Activated naive CD8-positive, alpha-beta T cell treated with anti-CD3 and anti-CD28 coated beads for 36 hours (primary cell): ENCODE data around the gene SIK2. TPM values are rescaled to one million over a fixed set of nuclear protein-coding genes. Genes with fewer than 3 reads are reported as not detected.
"Not testable (repeated sequence)": the region's sequence is repeated elsewhere in the genome, so short reads cannot be mapped to it uniquely, and the experiment has no call there.

Experiments
- DNase-seq: peaks from one replicate; pipeline ENCODE4 v3.0.0; 2021
- H3K27ac Mint-ChIP-seq: one replicate; pipeline ENCODE4 v1.8.0; 2022; ENCODE audit warnings: mild to moderate bottlenecking, moderate library complexity, mixed read lengths
- H3K27me3 Mint-ChIP-seq: one replicate; pipeline ENCODE4 v1.8.0; 2022; ENCODE audit warnings: mild to moderate bottlenecking, mixed read lengths
- H3K36me3 Mint-ChIP-seq: one replicate; pipeline ENCODE4 v1.8.0; 2021; ENCODE audit warnings: mild to moderate bottlenecking, mixed read lengths
- H3K4me1 Mint-ChIP-seq: one replicate; pipeline ENCODE4 v1.8.0; 2021; ENCODE audit warnings: mixed read lengths
- H3K4me3 Mint-ChIP-seq: one replicate; pipeline ENCODE4 v1.8.0; 2022; ENCODE audit warnings: mild to moderate bottlenecking, moderate library complexity, mixed read lengths
- H3K9me3 Mint-ChIP-seq: one replicate; pipeline ENCODE4 v1.8.0; 2022; ENCODE audit warnings: mixed read lengths
- total RNA-seq, 2 experiments: library from RNA; stranded (reverse); gene quantifications; one replicate each; pipeline ENCODE4 v1.2.3, GENCODE V29; 2021

SIK2 gene
- total RNA-seq, 2 experiments from 2014 or later = 5.2 to 8.2 TPM

- Mint-ChIP-seq H3K9me3 (no peaks in the 10 kb centered on the region), H3K4me1 (no peaks in the 10 kb centered on the region), H3K27me3 (no peaks in the 10 kb centered on the region), H3K36me3 (peaks cover 8% of the 10 kb centered on the region), H3K27ac (no peak overlapping the region), H3K4me3 (no peak overlapping the region)
- DNase-seq = no peak
Observed at GRCh38 chr11:111707039-111707690, 104.9 kb downstream of the SIK2 start.

- Mint-ChIP-seq H3K4me3 (no peak overlapping the region), H3K36me3 (peaks cover 10% of the 10 kb centered on the region)
Observed at GRCh38 chr11:111707691-111708067, 105.4 kb downstream of the SIK2 start.

GRCh38 chr11:111714522-111714921, 112.3 kb downstream of the SIK2 start:
- Mint-ChIP-seq H3K27ac (no peak overlapping the region), H3K36me3 (peaks cover 5% of the 10 kb centered on the region), H3K4me1 (peaks cover 3% of the 10 kb centered on the region), H3K4me3 (no peak overlapping the region), H3K27me3 (no peaks in the 10 kb centered on the region), H3K9me3 (no peaks in the 10 kb centered on the region)
- no peak for DNase-seq

More at GRCh38 chr11:111707691-111708067, 105.4 kb downstream of the SIK2 start:
- Mint-ChIP-seq H3K4me1 (no peaks in the 10 kb centered on the region), H3K27me3 (no peaks in the 10 kb centered on the region), H3K9me3 (no peaks in the 10 kb centered on the region), H3K27ac (no peak overlapping the region)
- DNase-seq = no peak

- Mint-ChIP-seq H3K27me3 (no peaks in the 10 kb centered on the region), H3K36me3 (peaks cover 5% of the 10 kb centered on the region), H3K27ac (no peak overlapping the region), H3K4me1 (peaks cover 3% of the 10 kb centered on the region), H3K9me3 (no peaks in the 10 kb centered on the region), H3K4me3 (no peak overlapping the region)
- DNase-seq = no peak
Observed at GRCh38 chr11:111715142-111715816, 113.0 kb downstream of the SIK2 start.

- H3K36me3 Mint-ChIP-seq, H3K27ac Mint-ChIP-seq, DNase-seq: not testable (repeated sequence)
Observed at GRCh38 chr11:111717660-111718059, 115.4 kb downstream of the SIK2 start.

GRCh38 chr11:111718436-111718835, 116.2 kb downstream of the SIK2 start:
- H3K4me1 Mint-ChIP-seq = peaks cover 3% of the 10 kb centered on the region
- H3K27me3 Mint-ChIP-seq = no peaks in the 10 kb centered on the region
- DNase-seq = no peak
- peaks cover 4% of the 10 kb centered on the region for H3K36me3 Mint-ChIP-seq
- H3K4me3 Mint-ChIP-seq = no peak overlapping the region
- H3K27ac Mint-ChIP-seq = no peak overlapping the region
- H3K9me3 Mint-ChIP-seq = no peaks in the 10 kb centered on the region

More at GRCh38 chr11:111717660-111718059, 115.4 kb downstream of the SIK2 start:
- H3K4me1 Mint-ChIP-seq, H3K27me3 Mint-ChIP-seq, H3K4me3 Mint-ChIP-seq, H3K9me3 Mint-ChIP-seq: not testable (repeated sequence)

- Mint-ChIP-seq H3K9me3 (no peaks in the 10 kb centered on the region), H3K4me3 (no peak overlapping the region), H3K27me3 (no peaks in the 10 kb centered on the region), H3K27ac (no peak overlapping the region), H3K4me1 (peaks cover 3% of the 10 kb centered on the region), H3K36me3 (peaks cover 3% of the 10 kb centered on the region)
- no peak for DNase-seq
Observed at GRCh38 chr11:111718859-111719258, 116.6 kb downstream of the SIK2 start.

- H3K4me3 Mint-ChIP-seq = no peak overlapping the region
- no peaks in the 10 kb centered on the region for H3K27me3 Mint-ChIP-seq
- H3K9me3 Mint-ChIP-seq = no peaks in the 10 kb centered on the region
- peaks cover 3% of the 10 kb centered on the region for H3K4me1 Mint-ChIP-seq
- no peak overlapping the region for H3K27ac Mint-ChIP-seq
- peaks cover 2% of the 10 kb centered on the region for H3K36me3 Mint-ChIP-seq
- no peak for DNase-seq
Observed at GRCh38 chr11:111719379-111719778, 117.1 kb downstream of the SIK2 start.

GRCh38 chr11:111720801-111721494, 118.7 kb downstream of the SIK2 start:
- H3K4me1 Mint-ChIP-seq = no peaks in the 10 kb centered on the region
- no peak overlapping the region for H3K27ac Mint-ChIP-seq
- peaks cover 2% of the 10 kb centered on the region for H3K36me3 Mint-ChIP-seq
- DNase-seq = no peak
- no peaks in the 10 kb centered on the region for H3K9me3 Mint-ChIP-seq
- no peaks in the 10 kb centered on the region for H3K27me3 Mint-ChIP-seq
- H3K4me3 Mint-ChIP-seq = no peak overlapping the region

GRCh38 chr11:111722501-111722900, 120.3 kb downstream of the SIK2 start:
- no peak for DNase-seq
- H3K4me1 Mint-ChIP-seq = no peaks in the 10 kb centered on the region
- no peaks in the 10 kb centered on the region for H3K9me3 Mint-ChIP-seq
- H3K4me3 Mint-ChIP-seq = no peak overlapping the region
- no peak overlapping the region for H3K27ac Mint-ChIP-seq
- peaks cover 2% of the 10 kb centered on the region for H3K36me3 Mint-ChIP-seq
- no peaks in the 10 kb centered on the region for H3K27me3 Mint-ChIP-seq

- Mint-ChIP-seq H3K9me3 (no peaks in the 10 kb centered on the region), H3K27me3 (no peaks in the 10 kb centered on the region), H3K4me3 (no peak overlapping the region), H3K27ac (no peak overlapping the region), H3K36me3 (peaks cover 2% of the 10 kb centered on the region), H3K4me1 (no peaks in the 10 kb centered on the region)
- DNase-seq = no peak
Observed at GRCh38 chr11:111723595-111723994, 121.3 kb downstream of the SIK2 start.

GRCh38 chr11:111724615-111725129, 122.4 kb downstream of the SIK2 start:
- Mint-ChIP-seq H3K9me3 (no peaks in the 10 kb centered on the region), H3K36me3 (peaks cover 2% of the 10 kb centered on the region), H3K4me1 (no peaks in the 10 kb centered on the region), H3K27me3 (no peaks in the 10 kb centered on the region), H3K4me3 (no peak overlapping the region), H3K27ac (no peak overlapping the region)
- DNase-seq = no peak

- Mint-ChIP-seq H3K27me3 (no peaks in the 10 kb centered on the region), H3K4me1 (no peaks in the 10 kb centered on the region), H3K4me3 (no peak overlapping the region), H3K9me3 (no peaks in the 10 kb centered on the region), H3K36me3 (peaks cover 2% of the 10 kb centered on the region), H3K27ac (no peak overlapping the region)
- DNase-seq = no peak
Observed at GRCh38 chr11:111725621-111726020, 123.4 kb downstream of the SIK2 start.

GRCh38 chr11:111726301-111726713, 124.1 kb downstream of the SIK2 start:
- H3K27ac Mint-ChIP-seq = no peak overlapping the region
- H3K9me3 Mint-ChIP-seq = no peaks in the 10 kb centered on the region
- no peak overlapping the region for H3K4me3 Mint-ChIP-seq
- H3K27me3 Mint-ChIP-seq = no peaks in the 10 kb centered on the region
- H3K4me1 Mint-ChIP-seq = no peaks in the 10 kb centered on the region
- H3K36me3 Mint-ChIP-seq = peaks cover 2% of the 10 kb centered on the region
- DNase-seq = no peak

GRCh38 chr11:111727431-111727830, 125.2 kb downstream of the SIK2 start:
- H3K4me3 Mint-ChIP-seq = no peak overlapping the region
- no peaks in the 10 kb centered on the region for H3K4me1 Mint-ChIP-seq
- no peak overlapping the region for H3K27ac Mint-ChIP-seq
- DNase-seq = no peak
- H3K36me3 Mint-ChIP-seq = peaks cover 2% of the 10 kb centered on the region
- no peaks in the 10 kb centered on the region for H3K9me3 Mint-ChIP-seq
- H3K27me3 Mint-ChIP-seq = no peaks in the 10 kb centered on the region
